GM21619 (cell line): ENCODE results near the gene BOD1L2.

Experiments
- ATAC-seq: cut with Tn5 transposase; IDR thresholded peaks from one replicate; pipeline ENCODE4 v1.9.1; 2021; ENCODE audit not compliant: unreplicated experiment

BOD1L2 gene

GRCh38 chr18:57149531-57149930 is 2.6 kb downstream of the BOD1L2 start:
- no peak for ATAC-seq

GRCh38 chr18:57150081-57150480 is 3.2 kb downstream of the BOD1L2 start:
- ATAC-seq, result no peak

- ATAC-seq, result no peak
These were observed 3.9 kb downstream of the BOD1L2 start for GRCh38 chr18:57150828-57151227.

- no peak for ATAC-seq
These were observed 7.4 kb downstream of the BOD1L2 start for GRCh38 chr18:57154191-57154830.

GRCh38 chr18:57164401-57164800 is 17.5 kb downstream of the BOD1L2 start:
- ATAC-seq, result no peak

GRCh38 chr18:57167617-57168308 is 20.9 kb downstream of the BOD1L2 start:
- no peak for ATAC-seq

GRCh38 chr18:57171026-57171425 is 24.1 kb downstream of the BOD1L2 start:
- ATAC-seq, result no peak

GRCh38 chr18:57175532-57175931 is 28.6 kb downstream of the BOD1L2 start:
- ATAC-seq, result no peak

- no peak for ATAC-seq
These were observed 38.5 kb downstream of the BOD1L2 start for GRCh38 chr18:57185434-57185833.

GRCh38 chr18:57188851-57189557 is 42.1 kb downstream of the BOD1L2 start:
- ATAC-seq, result no peak

GRCh38 chr18:57190026-57190425 is 43.1 kb downstream of the BOD1L2 start:
- ATAC-seq, result no peak

- no peak for ATAC-seq
These were observed 47.2 kb downstream of the BOD1L2 start for GRCh38 chr18:57194070-57194469.

- no peak for ATAC-seq
These were observed 47.7 kb downstream of the BOD1L2 start for GRCh38 chr18:57194622-57195021.

GRCh38 chr18:57195341-57195740 is 48.5 kb downstream of the BOD1L2 start:
- ATAC-seq, result no peak

GRCh38 chr18:57197261-57197660 is 50.4 kb downstream of the BOD1L2 start:
- ATAC-seq, result no peak

GRCh38 chr18:57198073-57198472 is 51.2 kb downstream of the BOD1L2 start:
- no peak for ATAC-seq
